ENCODE results near the gene SURF6. TPM values are rescaled to one million over a fixed set of nuclear protein-coding genes. Genes with fewer than 3 reads are reported as not detected.

SURF6 gene
- total RNA-seq, 1 donor from 2014 or later = 15.1 TPM

- peaks cover 4% of the 10 kb centered on the region for H3K9me3 Mint-ChIP-seq (ENCODE audit: low read depth)
- TF ChIP-seq, protein P1, sequence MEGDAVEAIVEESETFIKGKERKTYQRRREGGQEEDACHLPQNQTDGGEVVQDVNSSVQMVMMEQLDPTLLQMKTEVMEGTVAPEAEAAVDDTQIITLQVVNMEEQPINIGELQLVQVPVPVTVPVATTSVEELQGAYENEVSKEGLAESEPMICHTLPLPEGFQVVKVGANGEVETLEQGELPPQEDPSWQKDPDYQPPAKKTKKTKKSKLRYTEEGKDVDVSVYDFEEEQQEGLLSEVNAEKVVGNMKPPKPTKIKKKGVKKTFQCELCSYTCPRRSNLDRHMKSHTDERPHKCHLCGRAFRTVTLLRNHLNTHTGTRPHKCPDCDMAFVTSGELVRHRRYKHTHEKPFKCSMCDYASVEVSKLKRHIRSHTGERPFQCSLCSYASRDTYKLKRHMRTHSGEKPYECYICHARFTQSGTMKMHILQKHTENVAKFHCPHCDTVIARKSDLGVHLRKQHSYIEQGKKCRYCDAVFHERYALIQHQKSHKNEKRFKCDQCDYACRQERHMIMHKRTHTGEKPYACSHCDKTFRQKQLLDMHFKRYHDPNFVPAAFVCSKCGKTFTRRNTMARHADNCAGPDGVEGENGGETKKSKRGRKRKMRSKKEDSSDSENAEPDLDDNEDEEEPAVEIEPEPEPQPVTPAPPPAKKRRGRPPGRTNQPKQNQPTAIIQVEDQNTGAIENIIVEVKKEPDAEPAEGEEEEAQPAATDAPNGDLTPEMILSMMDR (IDR thresholded peaks at IDR 0.05) = no peak
- no peak overlapping the region for H3K27ac Mint-ChIP-seq (ENCODE audit: unreplicated experiment)
- no peaks in the 10 kb centered on the region for H3K36me3 Mint-ChIP-seq (ENCODE audit: low read depth)
- DNase-seq (ENCODE audit: low spot score) = no peak
- peaks cover 3% of the 10 kb centered on the region for H3K4me1 Mint-ChIP-seq (ENCODE audit: low read depth)
- no peak overlapping the region for H3K4me3 Mint-ChIP-seq (ENCODE audit: unreplicated experiment)
- peaks cover 32% of the 10 kb centered on the region for H3K27me3 Mint-ChIP-seq (ENCODE audit: low read depth)
Measured at GRCh38 chr9:133280392-133280791, 55.6 kb downstream of the SURF6 start.

Other genes with a start within 250 kb of the SURF6 start
- 16.1 to 19.0 TPM (median 17.5 TPM) in 3 replicates for gene RALGDS, start 214.9 kb downstream of the SURF6 start, total RNA-seq
- 2.1 to 8.1 TPM (median 5.8 TPM) in 3 replicates for gene GBGT1, start 172.3 kb downstream of the SURF6 start, total RNA-seq
- gene OBP2B, start 126.9 kb downstream of the SURF6 start, total RNA-seq = not detected in 3 replicates
- 0.17 TPM in 1 of 3 replicates, not detected in the others for gene ABO, start 61.0 kb downstream of the SURF6 start, total RNA-seq
- 24.6 to 27.8 TPM (median 26.0 TPM) in 3 replicates for gene MED22, start 11.9 kb upstream of the SURF6 start, total RNA-seq
- gene RPL7A, start 12.0 kb upstream of the SURF6 start, total RNA-seq = 1,095 to 1,183 TPM (median 1,126 TPM) in 3 replicates
- 27.2 to 31.3 TPM (median 31.0 TPM) in 3 replicates for gene SURF1, start 20.3 kb upstream of the SURF6 start, total RNA-seq
- 12.5 to 13.3 TPM (median 13.2 TPM) in 3 replicates for gene SURF2, start 20.4 kb upstream of the SURF6 start, total RNA-seq
- gene SURF4, start 39.9 kb upstream of the SURF6 start, total RNA-seq = 242 to 285 TPM (median 243 TPM) in 3 replicates
- gene STKLD1, start 40.2 kb upstream of the SURF6 start, total RNA-seq = 1.2 to 1.9 TPM (median 1.8 TPM) in 3 replicates
- 15.0 to 19.3 TPM (median 16.8 TPM) in 3 replicates for gene REXO4, start 81.8 kb upstream of the SURF6 start, total RNA-seq
- gene ADAMTS13, start 86.2 kb upstream of the SURF6 start, total RNA-seq = 5.5 to 9.5 TPM (median 5.7 TPM) in 3 replicates
- gene CACFD1, start 123.8 kb upstream of the SURF6 start, total RNA-seq = 14.4 to 22.3 TPM (median 18.8 TPM) in 3 replicates
- 5.4 to 13.7 TPM (median 13.2 TPM) in 3 replicates for gene SLC2A6, start 142.9 kb upstream of the SURF6 start, total RNA-seq
- not detected in 3 replicates for gene MYMK, start 188.8 kb upstream of the SURF6 start, total RNA-seq
- gene ADAMTSL2, start 198.5 kb upstream of the SURF6 start, total RNA-seq = 0.15 to 0.31 TPM (median 0.23 TPM) in 3 replicates

All from chondrocyte (in vitro differentiated cells).